Right lobe of liver (tissue), 4 donors: Measurements from ENCODE around the gene OGFOD3.

Source experiments
- POLR2A ChIP-seq: fragments of 450-650 bp; IDR thresholded peaks from one replicate; pipeline ENCODE4 v1.6.1; 2017; ENCODE audit warnings: antibody characterized with exemption, mild to moderate bottlenecking
- TF ChIP-seq, protein P1 (sequence below), 4 donors: fragments of 200-600 bp in 3 of 4; fragments of 450-650 bp in 1 of 4; IDR thresholded peaks; one replicate each; pipeline versions ENCODE4 v1.5.1 to v1.8.0; 2016 to 2022; ENCODE audit warnings: antibody characterized with exemption in 4 of 4, mild to moderate bottlenecking in 2 of 4
- donor health status: DM: no; HTN: no; CAD: no.
- donor health status: DM: no; HTN: no; CAD: no.
- donor health status: DM: no; HTN: yes; CAD: no.

DNA sequence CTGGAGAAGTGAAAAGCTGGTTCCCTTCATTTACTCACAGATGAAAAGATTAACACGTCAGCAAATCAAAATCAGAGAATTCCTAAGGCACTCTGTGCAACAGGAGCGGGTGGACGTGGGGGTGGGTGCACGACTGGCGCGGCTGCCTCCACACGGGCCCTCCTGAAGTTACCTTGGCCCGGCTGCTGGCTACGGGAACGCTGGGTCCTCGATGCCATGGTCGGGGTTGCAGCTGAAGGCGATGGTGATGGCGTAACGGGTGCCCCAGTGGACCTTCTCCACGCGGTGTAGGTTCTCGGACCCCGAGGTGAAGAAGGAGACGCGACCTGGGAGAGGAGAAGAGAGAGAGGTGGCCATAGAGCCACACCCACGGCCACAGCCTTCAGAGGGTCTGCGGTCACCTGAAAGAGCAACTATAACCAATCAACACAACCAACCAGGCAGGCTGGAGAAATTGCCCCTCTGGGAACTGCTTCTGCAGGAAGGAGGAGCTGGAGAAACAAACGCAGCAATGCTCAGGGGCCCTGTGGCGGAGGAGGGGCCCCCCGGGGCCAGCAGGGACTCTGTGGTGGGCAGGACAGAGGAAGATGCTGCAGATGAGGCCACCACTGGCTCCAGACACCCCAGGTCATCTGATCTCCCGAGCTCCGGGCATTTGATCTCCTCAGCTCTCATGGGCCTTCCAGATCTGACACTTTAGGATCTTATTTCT is 26.0 kb downstream of the OGFOD3 start:
- TF ChIP-seq, protein P1, sequence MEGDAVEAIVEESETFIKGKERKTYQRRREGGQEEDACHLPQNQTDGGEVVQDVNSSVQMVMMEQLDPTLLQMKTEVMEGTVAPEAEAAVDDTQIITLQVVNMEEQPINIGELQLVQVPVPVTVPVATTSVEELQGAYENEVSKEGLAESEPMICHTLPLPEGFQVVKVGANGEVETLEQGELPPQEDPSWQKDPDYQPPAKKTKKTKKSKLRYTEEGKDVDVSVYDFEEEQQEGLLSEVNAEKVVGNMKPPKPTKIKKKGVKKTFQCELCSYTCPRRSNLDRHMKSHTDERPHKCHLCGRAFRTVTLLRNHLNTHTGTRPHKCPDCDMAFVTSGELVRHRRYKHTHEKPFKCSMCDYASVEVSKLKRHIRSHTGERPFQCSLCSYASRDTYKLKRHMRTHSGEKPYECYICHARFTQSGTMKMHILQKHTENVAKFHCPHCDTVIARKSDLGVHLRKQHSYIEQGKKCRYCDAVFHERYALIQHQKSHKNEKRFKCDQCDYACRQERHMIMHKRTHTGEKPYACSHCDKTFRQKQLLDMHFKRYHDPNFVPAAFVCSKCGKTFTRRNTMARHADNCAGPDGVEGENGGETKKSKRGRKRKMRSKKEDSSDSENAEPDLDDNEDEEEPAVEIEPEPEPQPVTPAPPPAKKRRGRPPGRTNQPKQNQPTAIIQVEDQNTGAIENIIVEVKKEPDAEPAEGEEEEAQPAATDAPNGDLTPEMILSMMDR (IDR thresholded peaks at IDR 0.05): no peak
- TF ChIP-seq POLR2A: no peak
